Measurements from ENCODE around the gene SLC8A2. TPM values are rescaled to one million over a fixed set of nuclear protein-coding genes. Genes with fewer than 3 reads are reported as not detected.
A peak's percentile ranks its signal among the peaks of the same experiment; 100 is the strongest.

Gene SLC8A2
- polyA plus RNA-seq, 1 donor from 2014 or later: not detected

DNA sequence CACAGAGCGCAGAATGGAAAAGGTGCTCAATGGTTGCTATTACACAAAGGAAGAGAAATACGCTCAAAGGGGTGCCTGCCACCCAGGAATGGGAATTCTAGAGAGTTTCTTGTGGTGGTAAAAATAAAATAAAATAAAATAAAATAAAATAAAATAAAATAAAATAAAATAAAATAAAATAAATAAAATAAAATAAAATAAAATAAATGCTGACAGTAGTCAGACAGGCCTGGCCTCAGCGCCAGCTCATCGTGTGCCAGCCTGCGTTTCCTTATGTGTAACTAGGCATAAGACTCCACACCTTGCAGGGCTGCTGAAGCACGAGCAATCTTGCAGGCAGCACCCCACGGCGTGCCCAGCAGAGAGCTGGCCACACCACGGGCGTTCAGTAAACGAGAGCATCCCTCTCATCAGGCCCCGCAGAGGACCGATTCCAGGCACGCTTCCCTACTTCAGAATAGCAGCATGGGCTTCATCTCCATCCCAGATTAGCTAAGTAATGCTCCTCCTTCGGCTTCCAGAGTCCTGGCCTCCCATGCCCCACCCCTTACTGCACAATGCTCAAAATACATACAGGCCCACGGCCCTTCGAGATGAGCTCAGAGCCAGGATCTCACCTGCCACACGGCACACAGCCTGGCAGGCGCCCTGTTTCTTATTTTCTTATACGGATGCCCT lies 37.6 kb upstream of the SLC8A2 start:
- Mint-ChIP-seq H3K4me3 (peak overlapping the region in 1 of 4 donors; percentile 87), H3K27ac (peak overlapping the region in 2 of 3 donors; percentile 81 to 86), H3K27me3 (no peaks in the 10 kb centered on the region), H3K4me1 (peaks cover 26 to 34% (median 29%) of the 10 kb centered on the region in 3 donors), H3K36me3 (no peaks in the 10 kb centered on the region), H3K9me3 (no peaks in the 10 kb centered on the region)

DNA sequence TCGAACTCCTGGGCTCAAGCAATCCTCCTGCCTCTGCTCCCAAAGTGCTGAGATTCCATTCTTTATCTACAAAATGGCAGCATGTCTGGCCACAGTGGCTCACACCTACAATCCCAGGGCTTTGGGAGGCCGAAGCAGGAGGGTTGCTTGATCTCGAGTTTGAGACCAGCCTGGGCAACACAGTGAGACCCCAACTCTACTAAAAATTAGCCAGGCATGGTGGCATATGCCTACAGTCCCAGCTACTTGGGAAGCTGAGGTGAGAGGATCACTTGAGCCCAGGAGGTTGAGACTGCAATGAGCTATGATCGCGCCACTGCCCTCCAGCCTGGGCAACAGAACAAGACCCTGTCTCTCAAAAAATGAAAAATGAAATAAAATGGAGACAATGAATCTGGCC lies 37.0 kb upstream of the SLC8A2 start:
- H3K27me3 Mint-ChIP-seq: no peaks in the 10 kb centered on the region
- H3K27ac Mint-ChIP-seq: no peak overlapping the region
- peaks cover 26 to 34% (median 27%) of the 10 kb centered on the region in 3 donors for H3K4me1 Mint-ChIP-seq
- no peaks in the 10 kb centered on the region for H3K9me3 Mint-ChIP-seq
- no peak overlapping the region for H3K4me3 Mint-ChIP-seq
- H3K36me3 Mint-ChIP-seq: no peaks in the 10 kb centered on the region

DNA sequence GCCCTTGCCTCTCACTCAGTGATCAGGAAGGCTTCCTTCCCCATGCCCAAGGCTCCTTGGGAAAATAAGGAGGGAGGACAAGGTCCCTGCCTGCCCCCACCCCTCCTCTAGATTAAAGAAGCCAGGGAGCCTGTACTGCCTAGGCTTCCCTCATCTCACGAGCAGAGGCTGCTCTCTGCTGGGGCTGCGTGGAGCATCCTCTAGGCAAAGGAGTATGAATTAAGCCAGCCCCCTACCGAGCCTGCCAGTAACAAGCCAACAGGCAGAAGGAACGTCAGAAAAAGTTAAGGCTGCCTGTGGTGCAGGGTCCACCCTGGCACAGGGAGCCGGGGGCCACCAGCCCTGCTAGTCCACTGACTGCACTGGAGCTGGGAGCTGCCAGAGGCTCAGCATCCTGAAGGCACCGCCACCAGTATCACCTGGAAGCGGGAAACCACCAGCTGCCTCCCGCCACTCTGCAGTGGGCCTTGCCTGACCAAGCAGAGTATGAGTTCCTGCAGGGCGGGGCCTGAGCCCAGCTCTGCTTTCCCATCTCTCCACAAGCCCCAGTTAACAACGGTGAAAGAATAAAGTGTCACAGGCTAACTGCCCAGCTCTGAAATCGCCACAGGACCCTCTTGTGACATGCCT lies 36.3 kb upstream of the SLC8A2 start:
- Mint-ChIP-seq H3K27me3 (no peaks in the 10 kb centered on the region), H3K36me3 (no peaks in the 10 kb centered on the region), H3K4me3 (no peak overlapping the region), H3K4me1 (peaks cover 21 to 28% (median 21%) of the 10 kb centered on the region in 3 donors), H3K27ac (no peak overlapping the region), H3K9me3 (no peaks in the 10 kb centered on the region)

DNA sequence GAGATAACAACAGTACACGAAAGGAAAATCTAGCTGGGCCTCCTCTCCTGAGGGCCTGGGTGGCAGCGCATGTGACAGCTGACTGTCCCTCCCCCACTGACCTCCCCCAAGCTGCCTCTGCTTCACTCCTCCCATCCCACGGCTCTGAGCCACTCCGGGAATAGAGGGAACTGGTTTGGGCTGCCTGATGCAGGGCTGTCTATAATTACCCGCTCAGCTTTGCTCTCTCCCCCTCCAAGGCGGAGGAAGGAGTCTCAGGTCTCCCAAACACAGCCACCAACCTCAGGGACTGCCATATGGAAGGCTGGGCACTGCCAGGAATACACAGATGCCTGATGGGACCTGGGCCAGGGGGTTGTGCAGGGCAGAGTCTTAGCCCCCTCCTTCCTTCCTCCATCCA lies 35.3 kb upstream of the SLC8A2 start:
- H3K4me3 Mint-ChIP-seq: no peak overlapping the region
- H3K27me3 Mint-ChIP-seq: no peaks in the 10 kb centered on the region
- H3K4me1 Mint-ChIP-seq: peaks cover 11 to 18% (median 14%) of the 10 kb centered on the region in 3 donors
- H3K36me3 Mint-ChIP-seq: no peaks in the 10 kb centered on the region
- H3K9me3 Mint-ChIP-seq: no peaks in the 10 kb centered on the region
- H3K27ac Mint-ChIP-seq: peak overlapping the region in 2 of 3 donors; percentile 35 to 67

DNA sequence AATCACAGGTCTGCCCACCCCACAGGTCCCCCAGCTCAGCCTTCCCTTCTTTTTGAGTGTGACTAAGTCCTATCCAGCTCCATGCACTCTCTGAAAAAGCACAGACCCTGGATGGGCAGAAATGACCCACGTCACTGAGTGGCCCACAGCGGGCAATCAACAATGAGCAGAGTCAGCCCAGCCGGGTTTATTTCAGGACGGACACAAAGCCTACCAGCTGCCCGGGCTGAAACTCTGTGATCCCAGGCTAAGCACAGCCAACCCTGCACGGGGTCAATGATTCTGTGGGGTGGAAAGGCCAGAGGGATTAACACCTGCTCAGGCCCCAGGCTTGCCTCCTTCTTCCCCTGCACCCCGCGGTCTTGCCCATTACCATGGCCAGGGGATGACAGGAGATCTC lies 34.8 kb upstream of the SLC8A2 start:
- Mint-ChIP-seq H3K36me3 (no peaks in the 10 kb centered on the region), H3K27ac (peak overlapping the region in 2 of 3 donors; percentile 35 to 67), H3K4me1 (peaks cover 6 to 13% (median 9%) of the 10 kb centered on the region in 3 donors), H3K27me3 (no peaks in the 10 kb centered on the region), H3K9me3 (no peaks in the 10 kb centered on the region), H3K4me3 (no peak overlapping the region)

DNA sequence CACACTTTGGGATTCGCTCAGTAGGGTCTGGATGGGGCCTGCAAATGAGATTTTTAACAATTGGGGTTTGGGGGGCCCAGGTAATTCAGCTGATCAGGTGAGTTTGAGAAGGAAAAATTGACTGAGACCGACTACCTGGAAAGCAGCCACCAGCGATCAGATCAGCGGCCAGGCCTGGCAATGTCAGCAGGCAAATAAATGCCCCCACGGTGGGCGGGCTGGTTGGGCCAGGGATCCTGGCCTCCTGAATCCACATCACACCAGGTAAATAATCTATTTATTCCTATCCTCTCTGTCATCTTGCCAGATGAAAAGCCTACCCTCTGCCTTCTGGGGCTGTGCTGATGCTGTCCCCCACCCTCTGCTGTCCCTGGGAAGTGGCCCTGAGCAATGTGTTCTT lies 33.8 kb upstream of the SLC8A2 start:
- H3K27ac Mint-ChIP-seq: peak overlapping the region in 1 of 3 donors; percentile 88
- H3K27me3 Mint-ChIP-seq: no peaks in the 10 kb centered on the region
- H3K36me3 Mint-ChIP-seq: no peaks in the 10 kb centered on the region
- H3K4me1 Mint-ChIP-seq: peaks cover 6 to 9% (median 9%) of the 10 kb centered on the region in 3 donors
- H3K4me3 Mint-ChIP-seq: no peak overlapping the region
- no peaks in the 10 kb centered on the region for H3K9me3 Mint-ChIP-seq

DNA sequence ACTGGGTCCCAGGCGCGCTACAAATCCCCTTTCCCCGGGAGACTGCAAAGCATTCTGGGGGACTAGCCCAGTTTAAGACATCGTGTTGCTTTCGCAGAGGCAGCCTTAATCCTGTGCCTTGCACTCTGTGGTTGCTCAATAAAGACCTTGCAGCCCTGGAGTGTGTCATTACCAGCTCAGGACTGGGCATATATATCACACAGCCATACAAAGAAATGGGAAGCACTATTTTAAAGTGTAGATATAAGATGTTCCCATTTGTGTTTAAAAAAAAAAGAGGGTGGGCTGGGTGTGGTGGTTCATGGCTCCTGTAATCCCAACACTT lies 32.1 kb upstream of the SLC8A2 start:
- Mint-ChIP-seq H3K36me3 (no peaks in the 10 kb centered on the region), H3K4me1 (peaks cover 0 to 3% (median 0%) of the 10 kb centered on the region in 3 donors), H3K27ac (peak overlapping the region in 1 of 3 donors; percentile 53), H3K4me3 (no peak overlapping the region), H3K9me3 (no peaks in the 10 kb centered on the region), H3K27me3 (no peaks in the 10 kb centered on the region)

DNA sequence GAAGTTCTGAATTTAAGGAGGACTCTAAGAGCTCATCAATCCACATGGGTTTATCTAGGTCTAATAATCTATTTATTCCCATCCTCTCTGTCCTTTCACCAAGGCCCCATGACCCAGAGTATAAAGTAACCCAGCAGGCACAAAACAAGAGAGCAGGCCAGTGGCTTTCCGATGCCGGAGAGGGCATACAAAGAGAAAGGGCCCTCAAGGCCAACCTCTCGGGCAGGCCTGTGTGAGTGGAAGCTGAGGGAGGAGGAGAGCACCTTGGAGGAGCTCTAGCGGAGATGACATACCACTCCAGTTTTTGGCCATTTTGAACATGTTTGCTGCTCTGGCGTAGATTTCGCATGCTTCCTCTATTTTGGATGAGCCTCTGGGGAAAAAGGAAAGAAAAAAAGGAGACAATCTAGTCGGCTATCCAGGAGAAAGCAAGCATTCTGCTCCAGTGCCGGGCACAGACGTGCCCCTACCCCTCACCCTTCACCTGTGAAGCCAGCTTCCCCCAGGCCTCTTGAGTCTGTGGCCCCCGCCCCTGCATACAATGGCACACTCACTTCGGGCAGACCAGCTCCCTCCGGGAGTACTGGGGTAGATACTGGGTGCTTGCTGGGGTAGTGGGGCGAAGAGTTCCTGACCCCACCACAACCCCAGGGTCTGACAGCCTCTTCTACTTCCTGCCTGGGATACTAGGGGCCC lies 31.6 kb upstream of the SLC8A2 start:
- Mint-ChIP-seq H3K27ac (peak overlapping the region in 1 of 3 donors; percentile 53), H3K4me3 (no peak overlapping the region), H3K36me3 (no peaks in the 10 kb centered on the region), H3K4me1 (peaks cover 0 to 3% (median 0%) of the 10 kb centered on the region in 3 donors), H3K27me3 (no peaks in the 10 kb centered on the region), H3K9me3 (no peaks in the 10 kb centered on the region)

DNA sequence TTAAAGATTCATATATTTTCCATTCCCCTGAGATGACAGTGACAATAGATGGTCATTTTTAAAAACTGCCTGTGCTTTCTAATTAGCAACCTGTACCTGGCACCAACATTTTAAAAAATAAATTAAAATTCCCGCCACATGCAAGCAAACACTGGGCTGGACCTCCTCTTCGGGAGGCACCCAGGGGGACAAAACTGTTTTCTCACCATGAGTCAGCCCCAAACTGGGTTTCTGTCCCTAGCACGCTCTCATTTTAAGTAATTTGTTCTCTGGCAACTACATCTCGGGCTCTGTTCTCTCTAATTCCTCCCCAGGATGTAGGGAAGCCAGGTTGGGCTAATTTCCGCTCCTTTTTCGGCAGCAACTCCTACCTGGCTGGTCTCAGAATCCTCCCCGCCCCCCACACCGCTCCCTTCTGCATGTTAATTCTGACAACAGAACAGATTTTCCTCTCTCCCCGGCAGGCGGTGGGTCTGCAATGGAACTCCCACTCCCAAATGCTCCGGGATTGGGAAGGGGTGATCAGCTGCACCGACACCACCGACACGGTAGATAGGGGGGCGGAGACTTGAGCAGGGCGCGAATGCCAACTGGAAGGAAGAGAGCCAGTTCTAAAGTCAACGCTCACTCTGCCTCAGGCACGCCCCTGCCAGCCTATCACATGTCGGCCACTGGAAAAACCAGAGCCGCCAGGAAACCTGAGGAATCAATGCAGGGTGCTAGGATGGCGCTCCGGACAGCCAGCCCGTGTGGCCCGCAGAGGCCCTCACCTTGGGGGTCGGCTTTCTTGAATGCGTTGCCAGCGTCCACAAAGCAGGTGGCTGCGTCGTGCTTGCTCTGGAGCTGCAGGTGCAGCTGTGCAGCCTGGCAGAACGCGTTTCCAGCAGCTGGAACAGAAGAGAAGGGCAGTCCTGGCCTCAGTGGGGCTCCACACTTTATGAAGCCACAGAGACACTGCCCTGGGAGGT lies 28.5 kb upstream of the SLC8A2 start:
- Mint-ChIP-seq H3K4me3 (no peak overlapping the region), H3K27me3 (no peaks in the 10 kb centered on the region), H3K27ac (no peak overlapping the region), H3K9me3 (no peaks in the 10 kb centered on the region), H3K36me3 (peaks cover 2% of the 10 kb centered on the region), H3K4me1 (peaks cover 0 to 2% (median 0%) of the 10 kb centered on the region in 3 donors)

DNA sequence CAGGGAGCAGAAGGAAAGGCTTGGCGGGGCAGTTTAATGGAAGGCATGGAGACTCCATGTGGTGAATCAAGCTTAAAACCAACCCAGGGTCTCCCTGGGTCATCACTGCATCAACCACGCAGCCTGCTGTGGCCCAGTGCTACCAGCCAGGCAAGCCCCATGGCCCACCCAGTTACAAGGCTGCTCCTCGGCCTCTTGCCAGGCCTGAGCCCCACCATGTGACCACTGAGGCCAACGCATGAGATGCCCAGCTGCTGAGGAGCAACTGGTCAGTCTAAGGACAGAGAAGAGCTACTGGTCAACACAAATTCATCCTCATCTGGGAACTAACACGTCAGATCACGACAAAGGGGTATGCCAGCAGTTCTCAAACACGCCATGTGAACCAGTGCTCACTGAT lies 27.7 kb upstream of the SLC8A2 start:
- Mint-ChIP-seq H3K27ac (peak overlapping the region in 1 of 3 donors; percentile 76), H3K36me3 (peaks cover 2% of the 10 kb centered on the region), H3K9me3 (no peaks in the 10 kb centered on the region), H3K4me1 (no peaks in the 10 kb centered on the region), H3K27me3 (no peaks in the 10 kb centered on the region), H3K4me3 (no peak overlapping the region)

DNA sequence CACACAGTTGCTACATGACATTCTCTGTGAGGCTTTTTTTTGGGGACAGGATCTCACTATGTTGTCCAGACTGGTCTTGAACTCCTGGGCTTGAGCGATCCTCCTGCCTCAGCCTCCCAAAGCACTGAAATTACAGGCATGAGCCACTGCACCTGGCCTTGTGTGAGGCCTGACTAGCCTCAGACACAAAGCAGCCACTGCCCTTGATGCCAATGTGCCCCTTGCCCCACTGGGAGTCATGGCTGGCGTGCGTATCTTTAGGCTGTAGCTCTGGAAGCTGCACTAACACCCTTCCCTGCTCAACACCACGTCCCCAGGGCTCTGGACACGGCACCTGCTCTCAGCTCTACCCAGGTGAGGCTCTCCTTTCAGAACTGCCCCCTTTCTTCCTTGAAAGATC lies 26.9 kb upstream of the SLC8A2 start:
- no peaks in the 10 kb centered on the region for H3K4me1 Mint-ChIP-seq
- H3K27me3 Mint-ChIP-seq: no peaks in the 10 kb centered on the region
- no peak overlapping the region for H3K4me3 Mint-ChIP-seq
- no peaks in the 10 kb centered on the region for H3K9me3 Mint-ChIP-seq
- H3K27ac Mint-ChIP-seq: peak overlapping the region in 2 of 3 donors; percentile 22 to 76
- peaks cover 3% of the 10 kb centered on the region for H3K36me3 Mint-ChIP-seq

DNA sequence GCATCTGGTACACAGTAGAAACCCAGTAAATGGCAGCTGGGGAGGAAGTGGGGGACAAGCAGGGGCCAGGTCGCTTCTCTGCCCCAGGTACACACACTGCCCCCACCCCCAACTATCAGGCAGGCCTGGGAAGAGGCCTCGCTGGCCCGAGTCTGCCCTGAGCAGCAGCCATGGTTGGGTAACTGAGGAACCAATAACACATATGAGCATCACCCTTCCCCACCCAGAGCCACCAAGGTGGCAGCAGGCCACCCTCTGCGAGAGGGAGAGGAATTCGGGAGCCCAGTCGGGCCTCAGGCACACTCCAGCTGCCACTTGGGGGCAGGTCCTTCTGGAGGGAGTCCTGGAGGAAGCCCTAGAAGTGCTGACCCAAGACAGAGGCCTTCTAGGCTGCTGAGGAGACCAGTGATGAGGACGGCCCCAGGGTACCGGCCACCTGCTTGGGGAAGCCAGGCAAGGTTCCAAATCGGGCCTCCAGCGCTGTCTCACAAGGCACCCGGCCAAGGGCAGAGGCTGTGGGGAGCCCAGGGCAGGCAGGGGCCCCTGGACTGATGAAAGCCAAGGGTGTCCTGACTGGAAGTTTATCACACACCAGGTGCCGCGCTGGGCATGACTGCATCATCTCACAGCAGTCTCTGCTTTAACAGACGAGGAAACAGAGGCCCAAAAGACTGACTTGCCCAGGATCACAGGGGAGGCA lies 26.3 kb upstream of the SLC8A2 start:
- Mint-ChIP-seq H3K4me1 (no peaks in the 10 kb centered on the region), H3K27me3 (no peaks in the 10 kb centered on the region), H3K36me3 (peaks cover 4% of the 10 kb centered on the region), H3K4me3 (no peak overlapping the region), H3K9me3 (no peaks in the 10 kb centered on the region), H3K27ac (no peak overlapping the region)

DNA sequence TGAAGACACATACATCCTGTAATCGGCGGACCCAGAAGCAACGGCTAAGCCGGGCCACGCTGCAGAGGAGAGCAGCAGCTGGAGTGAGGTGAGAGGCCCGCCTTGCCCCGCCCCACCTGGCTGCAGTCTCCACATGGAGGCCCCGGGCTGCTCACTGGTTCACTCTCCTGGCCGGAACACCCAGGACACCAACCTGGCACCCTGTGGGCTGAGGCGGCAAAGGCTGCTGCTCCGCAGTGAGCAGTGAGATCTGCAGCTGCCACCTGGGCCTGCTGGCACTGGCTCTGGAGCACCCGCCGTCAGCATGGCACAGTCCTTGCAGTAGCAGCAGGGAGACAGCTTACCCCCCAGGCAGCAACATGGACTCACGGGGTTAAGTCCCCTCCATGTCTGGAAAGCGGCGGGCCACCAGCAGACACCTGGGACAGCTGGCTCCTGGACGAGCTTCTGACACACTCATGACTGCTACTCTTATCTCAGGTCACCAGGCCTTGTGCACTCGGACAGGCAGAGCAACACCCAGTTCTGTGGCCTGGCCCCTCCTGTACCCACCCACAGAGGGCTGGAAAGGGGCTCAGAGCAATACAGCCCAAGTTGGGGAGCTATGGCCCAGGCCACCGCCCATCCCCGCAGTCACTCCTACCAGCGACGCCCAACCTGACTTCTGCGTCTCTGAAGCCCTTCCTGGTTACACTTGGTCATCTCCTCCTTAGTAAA lies 25.5 kb upstream of the SLC8A2 start:
- Mint-ChIP-seq H3K9me3 (no peaks in the 10 kb centered on the region), H3K4me3 (no peak overlapping the region), H3K27ac (peak overlapping the region in 1 of 3 donors; percentile 21), H3K27me3 (no peaks in the 10 kb centered on the region), H3K36me3 (peaks cover 4% of the 10 kb centered on the region), H3K4me1 (no peaks in the 10 kb centered on the region)
